Measurements from ENCODE around the gene WFDC6.
"Not testable (repeated sequence)": the region's sequence is repeated elsewhere in the genome, so short reads cannot be mapped to it uniquely, and the experiment has no call there.

Gene WFDC6

GRCh38 chr20:45576995-45577394 lies 37.7 kb upstream of the WFDC6 start:
- no peak overlapping the region for H3K4me3 ChIP-seq (ENCODE audit: control insufficient read depth, low read depth, low read length)
- peak; percentile 5 for DNase-seq (ENCODE audit: low read depth)

GRCh38 chr20:45575931-45576330 lies 36.6 kb upstream of the WFDC6 start:
- H3K4me3 ChIP-seq (ENCODE audit: control insufficient read depth, low read depth, low read length), result no peak overlapping the region
- DNase-seq (ENCODE audit: low read depth), result no peak
- TF ChIP-seq CTCF (IDR thresholded peaks at IDR 0.05; ENCODE audit: control insufficient read depth, insufficient read depth, low read depth, low read length, missing control alignments), result no peak

More at GRCh38 chr20:45576995-45577394, 37.7 kb upstream of the WFDC6 start:
- no peak for TF ChIP-seq CTCF (IDR thresholded peaks at IDR 0.05; ENCODE audit: control insufficient read depth, insufficient read depth, low read depth, low read length, missing control alignments)

GRCh38 chr20:45569650-45570049 lies 30.4 kb upstream of the WFDC6 start:
- not testable (repeated sequence) for DNase-seq (ENCODE audit: low read depth); H3K4me3 ChIP-seq (ENCODE audit: control insufficient read depth, low read depth, low read length)

DNA sequence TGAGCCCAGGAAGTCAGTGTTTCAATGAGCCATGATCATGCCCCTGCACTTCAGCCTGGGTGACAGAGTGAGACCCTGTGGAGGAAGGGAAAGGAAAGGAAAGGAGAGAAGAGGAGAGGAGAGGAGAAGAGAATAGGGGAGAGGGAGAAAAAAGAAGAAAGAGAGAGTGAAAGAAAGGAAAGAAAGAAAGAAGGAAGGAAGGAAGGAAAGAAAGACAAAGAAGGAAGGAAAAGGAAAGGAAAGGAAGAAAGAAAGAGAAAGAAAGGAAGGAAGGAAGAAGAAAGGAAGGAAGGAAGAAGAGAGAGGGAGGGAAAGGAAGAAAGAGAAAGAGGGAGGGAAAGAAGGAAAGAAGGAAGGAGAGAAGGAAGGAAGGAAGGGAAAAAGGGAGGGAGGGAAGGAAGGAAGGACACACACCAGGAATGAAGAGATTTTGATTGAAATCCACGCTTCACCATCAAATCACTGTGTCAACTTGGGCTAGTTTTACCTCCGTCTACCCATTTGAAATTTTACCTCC lies 25.5 kb upstream of the WFDC6 start:
- no peak for DNase-seq (ENCODE audit: low read depth)
- no peak for TF ChIP-seq CTCF (IDR thresholded peaks at IDR 0.05; ENCODE audit: control insufficient read depth, insufficient read depth, low read depth, low read length, missing control alignments)
- no peak overlapping the region for H3K4me3 ChIP-seq (ENCODE audit: control insufficient read depth, low read depth, low read length)

- no peak overlapping the region for H3K4me3 ChIP-seq (ENCODE audit: control insufficient read depth, low read depth, low read length)
- TF ChIP-seq CTCF (IDR thresholded peaks at IDR 0.05; ENCODE audit: control insufficient read depth, insufficient read depth, low read depth, low read length, missing control alignments), result no peak
- no peak for DNase-seq (ENCODE audit: low read depth)
These were observed 15.9 kb upstream of the WFDC6 start for GRCh38 chr20:45555198-45555597.

DNA sequence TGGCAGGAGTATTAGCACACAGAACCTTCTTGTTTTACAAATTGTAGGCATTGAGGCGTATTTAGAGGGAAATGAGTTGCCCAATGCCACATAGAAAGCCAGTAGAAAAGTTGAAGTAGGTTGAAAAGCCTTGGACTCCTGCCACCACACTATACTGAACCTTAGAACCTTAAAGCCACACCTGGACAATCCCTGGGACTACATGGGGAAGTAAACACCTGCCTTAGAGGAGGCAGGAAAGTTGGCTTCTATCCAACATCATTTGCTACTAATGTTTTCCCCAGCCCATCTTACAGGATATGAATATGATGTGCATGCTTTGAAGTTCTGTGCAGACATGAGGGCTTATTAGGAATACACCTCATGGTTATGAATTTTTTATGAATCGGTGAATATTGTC lies 13.2 kb upstream of the WFDC6 start:
- no peak overlapping the region for H3K4me3 ChIP-seq (ENCODE audit: control insufficient read depth, low read depth, low read length)
- no peak for DNase-seq (ENCODE audit: low read depth)
- no peak for TF ChIP-seq CTCF (IDR thresholded peaks at IDR 0.05; ENCODE audit: control insufficient read depth, insufficient read depth, low read depth, low read length, missing control alignments)

DNA sequence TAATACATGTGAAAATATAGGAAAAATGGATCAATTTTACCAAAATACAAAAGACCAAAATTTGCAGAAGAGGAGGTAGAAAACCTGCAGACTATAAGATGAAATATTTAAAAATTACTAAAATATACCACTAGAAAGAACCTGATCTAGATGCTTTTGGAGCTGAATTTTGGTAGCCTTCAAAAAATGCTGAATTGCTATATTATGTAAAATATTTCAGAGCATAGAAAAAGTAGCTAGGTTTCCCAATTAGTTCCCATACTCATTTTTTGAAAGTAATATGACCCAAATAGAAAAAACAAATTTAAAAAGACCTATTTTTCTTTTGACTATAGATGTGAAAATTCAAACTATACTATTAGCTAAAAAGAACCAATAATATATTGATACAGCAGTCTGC lies 11.5 kb upstream of the WFDC6 start:
- no peak overlapping the region for H3K4me3 ChIP-seq (ENCODE audit: control insufficient read depth, low read depth, low read length)
- no peak for DNase-seq (ENCODE audit: low read depth)
- TF ChIP-seq CTCF (IDR thresholded peaks at IDR 0.05; ENCODE audit: control insufficient read depth, insufficient read depth, low read depth, low read length, missing control alignments), result no peak
